ENCODE data around the gene DAB2IP.

Gene DAB2IP

GRCh38 chr9:121815084-121815483 is 163.7 kb downstream of the DAB2IP start:
- ChIA-PET CTCF (interaction anchor here (1.9 kb wide), 1 partner anchor 8 kb away, joined by 3 read pairs; no protein-coding TSS in a partner anchor), POLR2A (no interaction called here)
- Histone ChIP-seq H3K4me3 (ENCODE audit: control insufficient read depth in 1 of 7, extremely low read depth in 1 of 7, insufficient read depth in 4 of 7, low read depth in 2 of 7, low read length in 6 of 7) (no peak overlapping the region), H3K4me1 (ENCODE audit: control extremely low read depth in 1 of 4, control insufficient read depth in 4 of 4, insufficient read depth in 4 of 4, low read length in 3 of 4) (peaks cover 0 to 10% (median 8%) of the 10 kb centered on the region in 4 experiments), H3K27ac (ENCODE audit: insufficient read depth in 1 of 2, low read depth in 1 of 2, low read length in 2 of 2, poor library complexity in 1 of 2, severe bottlenecking in 2 of 2) (no peak overlapping the region), H3K9me3 (ENCODE audit: control extremely low read depth in 1 of 5, control insufficient read depth in 4 of 5, insufficient read depth in 2 of 5, low read depth in 1 of 5, low read length in 4 of 5) (no peaks in the 10 kb centered on the region), H3K36me3 (ENCODE audit: control insufficient read depth in 4 of 4, insufficient read depth in 4 of 4, low read length in 3 of 4) (no peaks in the 10 kb centered on the region), H3K27me3 (replicated peaks in 2 of 5; ENCODE audit: control insufficient read depth in 4 of 5, insufficient read depth in 5 of 5, low read length in 4 of 5) (peaks cover 0 to 4% (median 0%) of the 10 kb centered on the region in 5 experiments)
- no peak for DNase-seq
- whole genome bisulfite sequencing (ENCODE audit: insufficient coverage), result 92% methylated on average over 5 of the region's 6 CpGs

DNA sequence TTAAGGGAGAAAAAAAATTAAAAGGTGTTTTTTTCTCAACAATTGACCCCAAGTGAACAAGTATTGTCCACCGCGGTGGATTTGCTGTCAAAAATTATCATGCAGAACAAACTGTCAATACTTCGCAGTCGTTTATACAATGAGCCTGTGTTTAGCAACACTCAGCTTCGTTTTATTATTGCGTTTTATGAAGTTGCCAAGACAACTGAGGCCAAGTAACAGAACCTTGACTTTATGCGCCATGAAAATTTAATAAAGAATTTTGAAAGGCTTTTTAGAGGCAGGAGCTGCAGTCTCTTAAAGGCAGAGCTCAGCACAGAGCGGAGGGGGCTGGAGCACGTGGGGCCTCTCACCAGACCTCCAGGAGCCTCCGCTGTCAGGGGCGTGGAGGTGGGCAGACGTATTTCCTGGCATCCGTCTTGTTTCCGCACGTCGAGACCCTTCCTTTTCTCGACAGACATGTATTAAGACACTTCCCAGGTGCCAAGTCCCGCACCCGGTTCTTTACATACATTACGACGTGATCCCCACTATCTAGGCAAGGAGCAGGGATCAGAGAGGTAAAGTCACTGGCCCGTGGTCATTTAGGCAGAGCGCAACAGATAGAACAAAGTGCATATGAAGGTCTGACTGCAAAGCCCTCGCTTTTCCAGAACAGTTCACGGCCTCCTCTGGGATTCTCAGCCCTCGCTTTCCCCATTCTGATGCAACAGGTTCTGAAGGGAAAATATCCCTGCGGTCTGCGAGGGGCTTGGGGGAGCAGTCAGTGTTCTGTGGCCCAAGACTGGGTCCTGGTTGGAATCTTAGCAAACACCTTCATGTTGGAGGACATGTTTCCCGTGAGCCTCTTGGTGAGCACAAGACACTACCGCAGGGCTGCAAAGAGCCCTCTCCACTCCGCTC is 164.4 kb downstream of the DAB2IP start:
- no peak for DNase-seq
- Histone ChIP-seq H3K36me3 (ENCODE audit: control insufficient read depth in 4 of 4, insufficient read depth in 4 of 4, low read length in 3 of 4) (no peaks in the 10 kb centered on the region), H3K27me3 (replicated peaks in 2 of 5; ENCODE audit: control insufficient read depth in 4 of 5, insufficient read depth in 5 of 5, low read length in 4 of 5) (peaks cover 0 to 4% (median 0%) of the 10 kb centered on the region in 5 experiments), H3K27ac (ENCODE audit: insufficient read depth in 1 of 2, low read depth in 1 of 2, low read length in 2 of 2, poor library complexity in 1 of 2, severe bottlenecking in 2 of 2) (no peak overlapping the region), H3K9me3 (ENCODE audit: control extremely low read depth in 1 of 5, control insufficient read depth in 4 of 5, insufficient read depth in 2 of 5, low read depth in 1 of 5, low read length in 4 of 5) (no peaks in the 10 kb centered on the region), H3K4me1 (ENCODE audit: control extremely low read depth in 1 of 4, control insufficient read depth in 4 of 4, insufficient read depth in 4 of 4, low read length in 3 of 4) (peaks cover 0 to 15% (median 9%) of the 10 kb centered on the region in 4 experiments), H3K4me3 (ENCODE audit: control insufficient read depth in 1 of 7, extremely low read depth in 1 of 7, insufficient read depth in 4 of 7, low read depth in 2 of 7, low read length in 6 of 7) (no peak overlapping the region)
- 93% methylated on average over 31 of the region's 31 CpGs for WGBS (ENCODE audit: insufficient coverage)
- CTCF ChIA-PET, result interaction anchor here (1.9 kb wide), 1 partner anchor 7 kb away, joined by 3 read pairs; no protein-coding TSS in a partner anchor
- POLR2A ChIA-PET, result no interaction called here

GRCh38 chr9:121816449-121816817 is 165.0 kb downstream of the DAB2IP start:
- POLR2A ChIA-PET, result no interaction called here
- Histone ChIP-seq H3K36me3 (ENCODE audit: control insufficient read depth in 4 of 4, insufficient read depth in 4 of 4, low read length in 3 of 4) (no peaks in the 10 kb centered on the region), H3K4me1 (ENCODE audit: control extremely low read depth in 1 of 4, control insufficient read depth in 4 of 4, insufficient read depth in 4 of 4, low read length in 3 of 4) (peaks cover 0 to 18% (median 9%) of the 10 kb centered on the region in 4 experiments), H3K4me3 (ENCODE audit: control insufficient read depth in 1 of 7, extremely low read depth in 1 of 7, insufficient read depth in 4 of 7, low read depth in 2 of 7, low read length in 6 of 7) (no peak overlapping the region), H3K27me3 (replicated peaks in 2 of 5; ENCODE audit: control insufficient read depth in 4 of 5, insufficient read depth in 5 of 5, low read length in 4 of 5) (peaks cover 0 to 4% (median 0%) of the 10 kb centered on the region in 5 experiments), H3K9me3 (ENCODE audit: control extremely low read depth in 1 of 5, control insufficient read depth in 4 of 5, insufficient read depth in 2 of 5, low read depth in 1 of 5, low read length in 4 of 5) (no peaks in the 10 kb centered on the region), H3K27ac (ENCODE audit: insufficient read depth in 1 of 2, low read depth in 1 of 2, low read length in 2 of 2, poor library complexity in 1 of 2, severe bottlenecking in 2 of 2) (no peak overlapping the region)
- no peak for DNase-seq
- 95% methylated on average over 21 of the region's 23 CpGs for WGBS (ENCODE audit: insufficient coverage)
- CTCF ChIA-PET, result no interaction called here

DNA sequence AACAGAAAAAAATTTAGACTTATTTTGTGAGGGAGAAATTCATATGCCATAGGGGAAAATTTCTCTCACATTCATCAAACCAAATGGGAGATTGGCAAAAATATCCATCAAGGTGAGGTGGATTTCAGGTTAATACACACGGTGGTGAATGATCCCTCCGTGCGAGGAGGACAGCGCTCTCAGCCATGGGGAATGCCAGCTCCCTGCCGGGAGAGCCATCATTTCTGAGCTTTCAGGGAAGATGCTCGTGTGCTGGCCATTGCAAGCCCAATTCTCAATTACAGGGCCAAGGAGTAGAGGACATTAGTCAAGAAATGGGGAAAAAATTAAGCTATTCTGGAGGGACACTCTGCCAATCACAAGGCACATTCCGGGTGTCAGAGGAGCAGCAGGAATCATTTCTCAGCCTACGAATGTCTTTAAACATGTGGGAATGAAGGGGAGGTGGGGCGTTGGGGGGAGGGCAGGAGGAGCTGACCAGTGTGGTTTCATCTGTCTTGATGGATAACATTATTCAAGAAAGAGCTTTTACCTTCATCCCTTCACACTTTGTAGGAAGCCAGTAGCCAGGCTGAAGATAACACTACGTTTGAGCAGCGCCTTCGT is 165.5 kb downstream of the DAB2IP start:
- Histone ChIP-seq H3K27me3 (replicated peaks in 2 of 5; ENCODE audit: control insufficient read depth in 4 of 5, insufficient read depth in 5 of 5, low read length in 4 of 5) (peaks cover 0 to 4% (median 0%) of the 10 kb centered on the region in 5 experiments), H3K27ac (ENCODE audit: insufficient read depth in 1 of 2, low read depth in 1 of 2, low read length in 2 of 2, poor library complexity in 1 of 2, severe bottlenecking in 2 of 2) (no peak overlapping the region), H3K9me3 (ENCODE audit: control extremely low read depth in 1 of 5, control insufficient read depth in 4 of 5, insufficient read depth in 2 of 5, low read depth in 1 of 5, low read length in 4 of 5) (no peaks in the 10 kb centered on the region), H3K36me3 (ENCODE audit: control insufficient read depth in 4 of 4, insufficient read depth in 4 of 4, low read length in 3 of 4) (no peaks in the 10 kb centered on the region), H3K4me1 (ENCODE audit: control extremely low read depth in 1 of 4, control insufficient read depth in 4 of 4, insufficient read depth in 4 of 4, low read length in 3 of 4) (peaks cover 0 to 18% (median 9%) of the 10 kb centered on the region in 4 experiments), H3K4me3 (ENCODE audit: control insufficient read depth in 1 of 7, extremely low read depth in 1 of 7, insufficient read depth in 4 of 7, low read depth in 2 of 7, low read length in 6 of 7) (no peak overlapping the region)
- ChIA-PET CTCF (no interaction called here), POLR2A (no interaction called here)
- no peak for DNase-seq
- 94% methylated on average over 8 of the region's 12 CpGs for WGBS (ENCODE audit: insufficient coverage)

DNA sequence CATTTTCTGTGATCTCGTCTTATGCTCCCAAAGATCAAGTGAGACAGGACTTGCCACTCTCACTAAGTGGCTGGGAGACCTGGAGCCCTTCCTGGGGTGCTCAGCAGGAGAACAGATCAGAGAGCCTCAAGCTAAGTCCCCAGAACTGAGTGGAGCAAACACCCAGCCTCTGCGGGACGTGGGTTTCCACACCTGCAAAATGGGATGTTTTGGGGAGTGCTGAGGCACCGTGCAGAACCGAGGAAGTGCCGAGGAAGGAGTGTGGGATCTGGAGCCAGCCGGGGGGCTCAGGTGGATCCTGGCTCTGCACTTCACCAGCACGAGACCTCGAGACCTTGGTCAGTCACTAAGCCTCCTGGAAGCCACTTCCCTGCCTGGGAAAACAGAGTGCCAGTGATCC is 166.0 kb downstream of the DAB2IP start:
- Histone ChIP-seq H3K4me1 (ENCODE audit: control extremely low read depth in 1 of 4, control insufficient read depth in 4 of 4, insufficient read depth in 4 of 4, low read length in 3 of 4) (peaks cover 0 to 18% (median 9%) of the 10 kb centered on the region in 4 experiments), H3K9me3 (ENCODE audit: control extremely low read depth in 1 of 5, control insufficient read depth in 4 of 5, insufficient read depth in 2 of 5, low read depth in 1 of 5, low read length in 4 of 5) (no peaks in the 10 kb centered on the region), H3K27me3 (replicated peaks in 2 of 5; ENCODE audit: control insufficient read depth in 4 of 5, insufficient read depth in 5 of 5, low read length in 4 of 5) (peaks cover 0 to 4% (median 0%) of the 10 kb centered on the region in 5 experiments), H3K36me3 (ENCODE audit: control insufficient read depth in 4 of 4, insufficient read depth in 4 of 4, low read length in 3 of 4) (no peaks in the 10 kb centered on the region), H3K4me3 (ENCODE audit: control insufficient read depth in 1 of 7, extremely low read depth in 1 of 7, insufficient read depth in 4 of 7, low read depth in 2 of 7, low read length in 6 of 7) (no peak overlapping the region), H3K27ac (ENCODE audit: insufficient read depth in 1 of 2, low read depth in 1 of 2, low read length in 2 of 2, poor library complexity in 1 of 2, severe bottlenecking in 2 of 2) (no peak overlapping the region)
- DNase-seq, result no peak
- POLR2A ChIA-PET, result no interaction called here
- WGBS (ENCODE audit: insufficient coverage), result 96% methylated on average over 9 of the region's 9 CpGs
- CTCF ChIA-PET, result no interaction called here

GRCh38 chr9:121818016-121818661 is 166.7 kb downstream of the DAB2IP start:
- H3K4me3 ChIP-seq (ENCODE audit: control insufficient read depth in 1 of 7, extremely low read depth in 1 of 7, insufficient read depth in 4 of 7, low read depth in 2 of 7, low read length in 6 of 7), result no peak overlapping the region
- ChIA-PET CTCF (no interaction called here), POLR2A (no interaction called here)
- no peaks in the 10 kb centered on the region for H3K9me3 ChIP-seq (ENCODE audit: control extremely low read depth in 1 of 5, control insufficient read depth in 4 of 5, insufficient read depth in 2 of 5, low read depth in 1 of 5, low read length in 4 of 5)
- H3K36me3 ChIP-seq (ENCODE audit: control insufficient read depth in 4 of 4, insufficient read depth in 4 of 4, low read length in 3 of 4), result no peaks in the 10 kb centered on the region
- H3K27me3 ChIP-seq (replicated peaks in 2 of 5; ENCODE audit: control insufficient read depth in 4 of 5, insufficient read depth in 5 of 5, low read length in 4 of 5), result peaks cover 0 to 2% (median 0%) of the 10 kb centered on the region in 5 experiments
- WGBS (ENCODE audit: insufficient coverage), result 92% methylated on average over 19 of the region's 19 CpGs
- no peak for DNase-seq
- no peak overlapping the region for H3K27ac ChIP-seq (ENCODE audit: insufficient read depth in 1 of 2, low read depth in 1 of 2, low read length in 2 of 2, poor library complexity in 1 of 2, severe bottlenecking in 2 of 2)
- peaks cover 0 to 18% (median 11%) of the 10 kb centered on the region in 4 experiments for H3K4me1 ChIP-seq (ENCODE audit: control extremely low read depth in 1 of 4, control insufficient read depth in 4 of 4, insufficient read depth in 4 of 4, low read length in 3 of 4)
